SK-N-MC (cell line): ENCODE results near the gene VASN.

Experiments used
- EZH2 ChIP-seq: fragments of 200-600 bp; sonication (generic); IDR thresholded peaks from one replicate; pipeline ENCODE4 v1.6.1; 2017; ENCODE audit warnings: antibody characterized with exemption
- FOXP2 ChIP-seq: optimal IDR thresholded peaks from 2 replicates; pipeline ENCODE3; 2011; ENCODE audit warnings: mild to moderate bottlenecking, moderate library complexity; ENCODE audit not compliant: insufficient read depth; ENCODE audit errors: extremely low read length, control extremely low read depth
- POLR2AphosphoS5 ChIP-seq: IDR thresholded peaks from 2 replicates; pipeline ENCODE4 v1.6.1; 2012; ENCODE audit warnings: mild to moderate bottlenecking, low read depth, low read length, borderline replicate concordance

DNA sequence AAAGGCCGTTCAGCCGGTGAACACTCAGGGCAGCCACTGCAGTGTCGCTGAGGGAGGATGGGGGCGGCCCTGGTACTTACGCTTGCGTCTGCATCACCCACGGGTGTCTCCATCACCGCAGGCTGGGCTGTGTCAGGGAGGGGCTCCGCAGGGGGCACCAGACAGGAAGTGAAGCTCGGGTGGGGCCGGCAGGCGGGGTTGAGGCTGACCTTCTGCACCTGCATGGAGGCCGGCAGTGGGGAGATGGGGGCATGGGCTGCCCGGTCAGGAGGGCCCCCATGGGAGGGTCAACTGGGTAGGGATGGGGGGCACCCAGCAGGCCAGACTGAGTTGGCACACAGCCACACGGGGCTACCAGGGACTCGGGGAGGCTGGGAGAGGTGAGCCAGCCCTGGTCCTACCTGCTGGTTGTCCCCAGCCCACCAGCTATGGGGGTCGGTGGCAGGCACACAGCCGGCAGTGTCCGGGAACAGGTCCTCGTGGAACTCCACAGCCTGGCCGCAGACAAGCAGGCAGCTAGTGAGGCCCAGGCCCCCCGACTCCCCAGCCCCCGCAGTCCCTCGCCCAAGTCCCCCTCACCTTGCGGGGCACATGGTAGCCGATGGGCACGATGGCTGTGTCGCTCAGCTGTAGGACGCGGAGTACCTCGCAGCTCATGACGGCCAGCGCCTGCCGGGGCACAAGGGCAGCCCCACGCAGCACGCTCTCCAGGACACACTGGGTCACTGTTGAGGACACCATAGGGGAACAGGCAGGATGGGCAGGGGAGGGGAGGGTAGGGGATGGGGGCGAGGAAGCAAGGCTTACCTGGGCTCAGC, 7.2 kb upstream of the VASN start:
- TF ChIP-seq EZH2: no peak
- no peak for TF ChIP-seq POLR2AphosphoS5
- TF ChIP-seq FOXP2: no peak
